Measurements from ENCODE around the gene PKP1.

The PKP1 gene

DNA sequence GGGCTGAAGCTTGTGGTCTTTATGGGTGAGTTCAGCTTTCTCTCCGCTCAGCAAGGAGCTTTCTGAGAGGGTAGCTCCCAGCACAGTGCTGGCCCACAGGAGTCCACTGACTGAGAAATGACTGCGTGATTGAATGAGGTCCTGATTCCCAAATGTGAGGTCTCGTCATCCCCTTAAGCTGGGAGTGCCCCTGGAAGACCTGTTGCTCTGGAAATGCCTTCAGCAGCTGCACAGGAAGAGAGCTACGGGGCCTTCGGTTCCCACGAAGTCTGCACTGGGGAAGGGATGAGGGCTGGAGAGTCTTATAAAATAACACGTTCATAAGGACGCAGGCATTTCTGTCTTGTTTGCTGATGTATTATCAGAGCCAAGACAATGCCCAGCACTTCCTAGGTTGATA is 80.2 kb downstream of the PKP1 start:
- no peak for TF ChIP-seq CTCF (IDR thresholded peaks at IDR 0.05; ENCODE audit: borderline replicate concordance, insufficient read depth, low read depth, low read length)

DNA sequence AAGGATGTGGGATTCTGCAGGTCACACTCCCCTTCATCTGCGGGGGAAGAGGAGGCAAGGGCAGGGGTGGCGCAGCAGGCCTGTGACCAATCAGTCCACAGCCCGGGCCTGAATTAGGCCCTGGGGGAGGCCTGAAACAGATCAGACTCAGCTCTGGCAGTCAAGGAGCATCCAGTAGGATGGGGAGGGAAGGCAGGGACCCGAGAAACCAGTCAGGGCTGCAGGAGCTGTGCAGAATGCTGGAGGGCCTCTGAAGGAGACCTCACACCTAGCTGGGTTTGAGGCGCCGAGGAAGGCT is 81.5 kb downstream of the PKP1 start:
- no peak overlapping the region for H3K4me3 ChIP-seq (ENCODE audit: low read depth, low read length)
- no peak for TF ChIP-seq CTCF (IDR thresholded peaks at IDR 0.05; ENCODE audit: borderline replicate concordance, insufficient read depth, low read depth, low read length)

More for the DNA sequence above, 80.2 kb downstream of the PKP1 start:
- H3K4me3 ChIP-seq (ENCODE audit: low read depth, low read length) = no peak overlapping the region

- no peak for TF ChIP-seq CTCF (IDR thresholded peaks at IDR 0.05; ENCODE audit: borderline replicate concordance, insufficient read depth, low read depth, low read length)
- H3K4me3 ChIP-seq (ENCODE audit: low read depth, low read length) = no peak overlapping the region
Observed at GRCh38 chr1:201365251-201365650, 81.9 kb downstream of the PKP1 start.

GRCh38 chr1:201366696-201367095 is 83.4 kb downstream of the PKP1 start:
- no peak overlapping the region for H3K4me3 ChIP-seq (ENCODE audit: low read depth, low read length)
- TF ChIP-seq CTCF (IDR thresholded peaks at IDR 0.05; ENCODE audit: borderline replicate concordance, insufficient read depth, low read depth, low read length) = no peak

DNA sequence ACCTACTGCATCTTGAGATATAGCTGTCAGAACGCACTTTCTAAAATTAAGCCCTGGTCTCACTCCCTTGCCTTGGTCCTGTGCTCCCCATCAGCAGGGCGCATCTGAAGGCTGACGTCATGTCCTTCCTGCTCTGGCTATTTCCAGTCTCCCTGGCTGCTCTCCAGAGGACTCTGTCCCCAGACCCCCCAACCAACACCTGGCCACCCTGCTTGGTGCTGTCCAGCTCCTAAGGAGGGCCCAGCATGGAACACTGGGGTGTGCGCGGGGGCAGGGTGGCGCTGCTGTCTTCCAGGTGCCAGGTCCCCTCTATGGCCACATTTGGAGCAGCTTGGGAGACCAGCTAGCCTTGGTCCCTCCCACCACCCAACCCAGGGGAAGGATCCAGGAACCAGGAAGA is 85.9 kb downstream of the PKP1 start:
- no peak overlapping the region for H3K4me3 ChIP-seq (ENCODE audit: low read depth, low read length)
- TF ChIP-seq CTCF (IDR thresholded peaks at IDR 0.05; ENCODE audit: borderline replicate concordance, insufficient read depth, low read depth, low read length) = no peak

- H3K4me3 ChIP-seq (ENCODE audit: low read depth, low read length) = no peak overlapping the region
- no peak for TF ChIP-seq CTCF (IDR thresholded peaks at IDR 0.05; ENCODE audit: borderline replicate concordance, insufficient read depth, low read depth, low read length)
Observed at GRCh38 chr1:201370500-201370899, 87.2 kb downstream of the PKP1 start.

DNA sequence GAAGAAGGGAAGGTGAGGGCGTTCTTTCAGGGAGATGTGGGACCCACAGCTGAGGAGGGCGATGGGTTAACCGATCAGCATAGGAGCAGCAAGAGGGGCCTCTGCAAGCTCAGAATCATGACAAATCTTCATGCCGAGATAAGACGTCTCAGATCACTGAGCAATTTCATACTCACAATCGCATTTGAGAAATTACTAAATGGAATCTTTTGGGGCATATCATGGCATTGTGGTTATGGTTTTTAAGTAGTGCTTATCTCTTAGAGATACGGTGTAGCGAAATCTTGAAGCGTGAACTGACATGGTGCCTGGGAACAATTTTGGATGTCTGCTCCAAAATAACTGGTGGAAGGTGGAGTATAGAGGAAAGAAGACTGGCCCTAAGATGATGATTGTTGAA is 88.0 kb downstream of the PKP1 start:
- no peak overlapping the region for H3K4me3 ChIP-seq (ENCODE audit: low read depth, low read length)
- no peak for TF ChIP-seq CTCF (IDR thresholded peaks at IDR 0.05; ENCODE audit: borderline replicate concordance, insufficient read depth, low read depth, low read length)

All from GM12875 (cell line).